OCI-LY3 (cell line): ENCODE results near the gene PANX2.

Experiments
- CTCF ChIP-seq: fragments of 200-600, 300-600 bp; sonication (generic); IDR thresholded peaks from 2 replicates; pipeline ENCODE4 v1.5.1; 2014; ENCODE audit warnings: antibody characterized with exemption, low read length, low read depth
- EZH2phosphoT487 ChIP-seq: fragments of 200-600 bp; shearing (Covaris generic); IDR thresholded peaks from 2 replicates; pipeline ENCODE4 v1.6.1; 2018; ENCODE audit warnings: antibody characterized with exemption, mixed run types, low read depth

GRCh38 chr22:50227579-50228215 lies 57.2 kb downstream of the PANX2 start:
- TF ChIP-seq CTCF (no peak), EZH2phosphoT487 (no peak)
